Uterus (tissue), 4 donors: ENCODE data around the gene ZNF446. TPM values are rescaled to one million over a fixed set of nuclear protein-coding genes. Genes with fewer than 3 reads are reported as not detected.

Experiments used
- DNase-seq, 2 donors: peaks; one replicate each; pipeline ENCODE4 v3.0.0-alpha.2; 2019 to 2020
- H3K27ac ChIP-seq, 2 donors: fragments of 200-600 bp; sonication (generic); 1 replicate in 1 of 2; 2 replicates in 1 of 2; pipeline ENCODE4 v1.5.1; 2016 to 2018
- H3K27me3 ChIP-seq, 2 donors: fragments of 200-600 bp; sonication (generic); one replicate each; pipeline ENCODE4 v1.5.1; 2018 to 2019; ENCODE audit warnings: control low read depth in 1 of 2
- H3K36me3 ChIP-seq, 2 donors: fragments of 200-600 bp; sonication (generic); one replicate each; pipeline ENCODE4 v1.5.1; 2019; ENCODE audit warnings: control low read depth in 1 of 2
- H3K4me1 ChIP-seq, 2 donors: fragments of 200-600 bp; sonication (generic); one replicate each; pipeline ENCODE4 v1.5.1; 2018 to 2019; ENCODE audit warnings: control low read depth in 1 of 2
- H3K4me3 ChIP-seq, 2 donors: fragments of 200-600 bp; sonication (generic); 1 replicate in 1 of 2; 2 replicates in 1 of 2; pipeline ENCODE4 v1.5.1; 2018 to 2019; ENCODE audit warnings: mild to moderate bottlenecking in 1 of 2
- H3K9me3 ChIP-seq, 2 donors: fragments of 200-600 bp; sonication (generic); one replicate each; pipeline ENCODE4 v1.5.1; 2019; ENCODE audit warnings: control low read depth in 1 of 2
- CTCF ChIP-seq, 4 experiments: fragments of 200-600 bp in 2 of 4; fragments of 450-650 bp in 2 of 4; sonication (generic) in 2 of 4; IDR thresholded peaks; one replicate each; pipeline ENCODE4 v1.5.1; 2016 to 2019; ENCODE audit warnings: antibody characterized with exemption in 4 of 4, mild to moderate bottlenecking in 2 of 4, moderate library complexity in 1 of 4
- POLR2A ChIP-seq, 2 donors: fragments of 450-650 bp; IDR thresholded peaks; one replicate each; pipeline ENCODE4 v1.6.1; 2016; ENCODE audit warnings: antibody characterized with exemption in 2 of 2, mild to moderate bottlenecking in 1 of 2, moderate library complexity in 1 of 2
- intact Hi-C: fragments of 100-400 bp; cut with DNase I; formaldehyde crosslinking; loops from one replicate; pipeline ENCODE4 v1.15.1; 2023; ENCODE audit warnings: low total_unique reads
- total RNA-seq, 4 donors: library from RNA; depleted of rRNA in 3 of 4; stranded (reverse); fragments of >200 nt in 3 of 4; gene quantifications; one replicate each; pipeline versions ENCODE4 v1.1.0 to v1.2.4, GENCODE V29; 2014 to 2023
- donor health status: DM: yes; HTN: yes; CAD: no.

The ZNF446 gene
- total RNA-seq, 4 donors from 2014 or later = 1.8 to 18.7 (median 11.4) TPM

GRCh38 chr19:58477130-58477529 lies 978 bp downstream of the ZNF446 start:
- intact Hi-C loops = no loop called here

DNA sequence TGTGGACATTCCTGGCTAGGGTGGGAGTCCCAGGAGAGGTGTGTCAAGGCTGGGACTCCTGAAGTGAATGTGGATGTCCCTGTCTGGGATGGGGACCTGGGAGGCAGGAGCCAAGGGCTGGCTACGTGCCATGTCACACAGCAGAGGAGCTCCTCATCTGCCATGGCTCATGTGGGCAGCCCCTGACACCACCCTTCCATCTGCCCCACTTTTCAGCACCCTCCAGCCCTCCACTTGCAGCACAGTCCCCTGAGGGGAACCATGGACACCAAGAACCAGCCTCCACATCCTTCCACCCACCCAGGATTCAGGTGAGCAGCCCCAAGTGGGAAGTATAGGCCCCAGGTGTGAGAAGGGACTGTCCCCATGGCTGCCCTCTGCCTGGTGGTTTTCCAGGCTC lies 1.7 kb downstream of the ZNF446 start:
- Histone ChIP-seq H3K36me3 (no peaks in the 10 kb centered on the region), H3K4me3 (no peak overlapping the region), H3K27me3 (no peaks in the 10 kb centered on the region), H3K4me1 (peaks cover 0 to 5% of the 10 kb centered on the region in 2 donors), H3K27ac (no peak overlapping the region), H3K9me3 (no peaks in the 10 kb centered on the region)
- DNase-seq = no peak
- no peak for TF ChIP-seq CTCF (IDR thresholded peaks at IDR 0.05)
- TF ChIP-seq POLR2A (IDR thresholded peaks at IDR 0.05) = no peak
- intact Hi-C loops = no loop called here

More at GRCh38 chr19:58477130-58477529, 978 bp downstream of the ZNF446 start:
- Histone ChIP-seq H3K9me3 (no peaks in the 10 kb centered on the region), H3K36me3 (no peaks in the 10 kb centered on the region), H3K27ac (peak overlapping the region; percentile 84 to 87), H3K4me1 (peaks cover 0 to 5% of the 10 kb centered on the region in 2 donors), H3K27me3 (no peaks in the 10 kb centered on the region), H3K4me3 (no peak overlapping the region)
- no peak for DNase-seq
- TF ChIP-seq CTCF (IDR thresholded peaks at IDR 0.05) (no peak), POLR2A (IDR thresholded peaks at IDR 0.05) (no peak)

DNA sequence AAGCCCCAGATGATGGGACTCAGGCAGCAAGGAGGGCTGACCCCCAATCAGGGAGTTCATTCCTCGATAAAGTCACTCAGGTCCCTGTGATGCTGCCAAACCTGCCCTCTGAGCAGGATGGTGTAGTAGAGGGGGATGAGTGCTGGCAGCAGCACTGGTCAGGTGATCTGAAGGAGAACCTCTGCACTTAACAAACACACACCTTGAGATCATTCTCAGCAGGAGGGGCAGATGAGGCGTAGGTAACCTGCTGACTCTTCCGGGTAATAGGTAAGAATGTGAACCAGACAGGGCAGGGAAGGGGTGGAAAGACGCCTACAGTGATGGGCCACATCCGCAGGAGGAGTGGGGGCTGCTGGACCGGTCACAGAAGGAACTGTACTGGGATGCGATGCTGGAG lies 3.2 kb downstream of the ZNF446 start:
- DNase-seq = no peak
- H3K9me3 ChIP-seq = no peaks in the 10 kb centered on the region
- peaks cover 0 to 5% of the 10 kb centered on the region in 2 donors for H3K4me1 ChIP-seq
- intact Hi-C loops = no loop called here
- no peak overlapping the region for H3K27ac ChIP-seq
- H3K27me3 ChIP-seq = no peaks in the 10 kb centered on the region
- TF ChIP-seq CTCF (IDR thresholded peaks at IDR 0.05) (no peak), POLR2A (IDR thresholded peaks at IDR 0.05) (no peak)
- H3K36me3 ChIP-seq = no peaks in the 10 kb centered on the region
- H3K4me3 ChIP-seq = no peak overlapping the region

- intact Hi-C loops = no loop called here
- no peaks in the 10 kb centered on the region for H3K36me3 ChIP-seq
- no peak for DNase-seq
- no peaks in the 10 kb centered on the region for H3K9me3 ChIP-seq
- H3K27me3 ChIP-seq = no peaks in the 10 kb centered on the region
- TF ChIP-seq CTCF (IDR thresholded peaks at IDR 0.05) (no peak), POLR2A (IDR thresholded peaks at IDR 0.05) (no peak)
- no peak overlapping the region for H3K27ac ChIP-seq
- peaks cover 0 to 5% of the 10 kb centered on the region in 2 donors for H3K4me1 ChIP-seq
- no peak overlapping the region for H3K4me3 ChIP-seq
Observed at GRCh38 chr19:58479736-58480480, 3.8 kb downstream of the ZNF446 start.

- H3K27me3 ChIP-seq = no peaks in the 10 kb centered on the region
- H3K9me3 ChIP-seq = no peaks in the 10 kb centered on the region
- H3K27ac ChIP-seq = no peak overlapping the region
- H3K4me3 ChIP-seq = no peak overlapping the region
- peaks cover 0 to 5% of the 10 kb centered on the region in 2 donors for H3K4me1 ChIP-seq
- intact Hi-C loops = no loop called here
- TF ChIP-seq POLR2A (IDR thresholded peaks at IDR 0.05) (no peak), CTCF (IDR thresholded peaks at IDR 0.05) (no peak)
- no peak for DNase-seq
- no peaks in the 10 kb centered on the region for H3K36me3 ChIP-seq
Observed at GRCh38 chr19:58480481-58480830, 4.3 kb downstream of the ZNF446 start.
